CD14-positive monocyte (primary cell): ENCODE data around the gene NDUFA13. TPM values are rescaled to one million over a fixed set of nuclear protein-coding genes. Genes with fewer than 3 reads are reported as not detected.

Experiments used
- DNase-seq, 3 donors: peaks; one replicate each; pipeline ENCODE4 v3.0.0-alpha.2; 2011 to 2022
- H2AFZ ChIP-seq: 2 replicates; pipeline ENCODE4 v1.6.0; 2012; ENCODE audit warnings: mild to moderate bottlenecking, low read depth, low read length, inconsistent platforms; ENCODE audit not compliant: insufficient read depth, poor library complexity, severe bottlenecking
- H3K27ac ChIP-seq, 2 donors: 1 replicate in 1 of 2; 2 replicates in 1 of 2; pipeline ENCODE4 v1.5.1; 2012 to 2013; ENCODE audit warnings: low read length in 2 of 2, control low read depth in 1 of 2, inconsistent platforms in 1 of 2, low read depth in 1 of 2, mild to moderate bottlenecking in 1 of 2
- H3K27me3 ChIP-seq, 2 donors: one replicate each; pipeline versions ENCODE4 v1.6.0 to v1.6.1; 2011 to 2013; ENCODE audit warnings: low read length in 2 of 2; ENCODE audit not compliant: control insufficient read depth in 2 of 2, insufficient read depth in 2 of 2
- H3K36me3 ChIP-seq, 2 donors: replicated peaks in 1 of 2; 1 replicate in 1 of 2; 2 replicates in 1 of 2; pipeline versions ENCODE4 v1.5.1 to v1.6.1; 2012 to 2013; ENCODE audit warnings: low read length in 2 of 2, control low read depth in 1 of 2, inconsistent platforms in 1 of 2, mild to moderate bottlenecking in 1 of 2; ENCODE audit not compliant: insufficient read depth in 2 of 2, control insufficient read depth in 1 of 2
- H3K4me1 ChIP-seq, 2 donors: 1 replicate in 1 of 2; 2 replicates in 1 of 2; pipeline versions ENCODE4 v1.5.1 to v1.6.1; 2012 to 2013; ENCODE audit warnings: low read length in 2 of 2, control low read depth in 1 of 2, inconsistent platforms in 1 of 2, mild to moderate bottlenecking in 1 of 2, moderate library complexity in 1 of 2; ENCODE audit not compliant: insufficient read depth in 2 of 2, control insufficient read depth in 1 of 2
- H3K4me2 ChIP-seq: replicated peaks from 2 replicates; pipeline ENCODE3; 2012; ENCODE audit warnings: low read length, moderate library complexity, mild to moderate bottlenecking; ENCODE audit not compliant: poor library complexity, severe bottlenecking; ENCODE audit errors: extremely low read depth
- H3K4me3 ChIP-seq, 3 experiments: fragments of 200-600 bp in 1 of 3; sonication (generic) in 1 of 3; replicated peaks in 1 of 3; 1 replicate in 2 of 3; 2 replicates in 1 of 3; pipeline ENCODE4 v1.5.1; 2011 to 2013; ENCODE audit warnings: low read length in 3 of 3, mild to moderate bottlenecking in 3 of 3, control low read depth in 2 of 3, low read depth in 2 of 3, inconsistent platforms in 1 of 3, moderate library complexity in 1 of 3
- H3K79me2 ChIP-seq: 2 replicates; pipeline ENCODE4 v1.6.0; 2012; ENCODE audit warnings: mild to moderate bottlenecking, control low read depth, inconsistent platforms, low read length, moderate library complexity; ENCODE audit not compliant: insufficient read depth
- H3K9ac ChIP-seq: 2 replicates; pipeline ENCODE4 v1.6.0; 2017; ENCODE audit warnings: low read length, mild to moderate bottlenecking; ENCODE audit not compliant: insufficient read depth, poor library complexity, severe bottlenecking
- H3K9me3 ChIP-seq, 2 donors: replicated peaks in 1 of 2; 1 replicate in 1 of 2; 2 replicates in 1 of 2; pipeline versions ENCODE4 v1.5.1 to v1.6.1; 2012 to 2013; ENCODE audit warnings: low read length in 2 of 2, control low read depth in 1 of 2; ENCODE audit not compliant: control insufficient read depth in 1 of 2, insufficient read depth in 1 of 2
- H4K20me1 ChIP-seq: 2 replicates; pipeline ENCODE4 v1.6.0; 2012; ENCODE audit warnings: mild to moderate bottlenecking, low read length, control low read depth, moderate library complexity; ENCODE audit not compliant: insufficient read depth
- H3K27ac Mint-ChIP-seq, 7 donors: one replicate each; pipeline ENCODE4 v1.8.0; 2020; ENCODE audit warnings: mild to moderate bottlenecking in 7 of 7, mixed read lengths in 7 of 7, moderate library complexity in 6 of 7, inconsistent platforms in 2 of 7
- H3K27me3 Mint-ChIP-seq, 3 donors: one replicate each; pipeline ENCODE4 v1.8.0; 2021 to 2022; ENCODE audit warnings: low read depth in 3 of 3, mild to moderate bottlenecking in 3 of 3, mixed read lengths in 3 of 3, moderate library complexity in 3 of 3, inconsistent platforms in 1 of 3
- H3K36me3 Mint-ChIP-seq, 2 donors: one replicate each; pipeline ENCODE4 v1.8.0; 2020; ENCODE audit warnings: mixed read lengths in 2 of 2, inconsistent platforms in 1 of 2, mild to moderate bottlenecking in 1 of 2
- H3K4me1 Mint-ChIP-seq: one replicate; pipeline ENCODE4 v1.8.0; 2020; ENCODE audit warnings: mild to moderate bottlenecking, mixed read lengths
- H3K4me3 Mint-ChIP-seq, 2 donors: one replicate each; pipeline ENCODE4 v1.8.0; 2020; ENCODE audit warnings: mild to moderate bottlenecking in 2 of 2, mixed read lengths in 2 of 2, moderate library complexity in 1 of 2
- H3K9me3 Mint-ChIP-seq, 7 donors: one replicate each; pipeline ENCODE4 v1.8.0; 2020 to 2022; ENCODE audit warnings: mixed read lengths in 7 of 7, mild to moderate bottlenecking in 6 of 7, moderate library complexity in 6 of 7, inconsistent platforms in 2 of 7
- CTCF ChIP-seq: fragments of 200-600 bp; IDR thresholded peaks from one replicate; pipeline ENCODE4 v1.8.0; 2022; ENCODE audit warnings: antibody characterized with exemption, mild to moderate bottlenecking
- WGBS: methylation state at CpG from one replicate; pipeline ENCODE4 v1.1.5; 2013; ENCODE audit warnings: missing lambda C conversion rate; ENCODE audit not compliant: insufficient coverage; 5-methylcytosine and 5-hydroxymethylcytosine counted together
- intact Hi-C, 2 donors: fragments of 100-400 bp; cut with micrococcal nuclease; formaldehyde crosslinking; loops; one replicate each; pipeline versions ENCODE4 v1.15.0 to v1.15.1; 2023
- polyA plus RNA-seq, 3 donors: library from polyadenylated mRNA; depleted of rRNA in 1 of 3; unstranded in 2 of 3; stranded (reverse) in 1 of 3; fragments of 300-500 nt in 2 of 3; fragments of >200 nt in 1 of 3; fragmentation: Illumina TruSeq in 2 of 3; gene quantifications; 1 replicate in 2 of 3; 2 replicates in 1 of 3; pipeline ENCODE4 v1.2.3, GENCODE V29; 2012 to 2021

NDUFA13 gene
- polyA plus RNA-seq, 3 donors: 86.7 to 433 (median 361) TPM

GRCh38 chr19:19485161-19485997 lies 30.6 kb upstream of the NDUFA13 start:
- H3K9me3 ChIP-seq: no peaks in the 10 kb centered on the region
- Mint-ChIP-seq H3K27ac (peak overlapping the region in 4 of 7 donors; percentile 51 to 75 (median 65)), H3K4me1 (peaks cover 36% of the 10 kb centered on the region), H3K9me3 (no peaks in the 10 kb centered on the region), H3K36me3 (peaks cover 19 to 48% of the 10 kb centered on the region in 2 donors), H3K27me3 (peaks cover 0 to 4% (median 1%) of the 10 kb centered on the region in 3 donors), H3K4me3 (no peak overlapping the region)
- peak overlapping the region in 1 of 2 donors; percentile 94 for H3K27ac ChIP-seq
- no peak for TF ChIP-seq CTCF
- no peak overlapping the region for H2AFZ ChIP-seq
- H3K27me3 ChIP-seq: no peaks in the 10 kb centered on the region
- no peak for DNase-seq
- H3K36me3 ChIP-seq: peaks cover 23 to 51% of the 10 kb centered on the region in 2 donors
- WGBS: 80% methylated on average over 11 of the region's 15 CpGs
- no peak overlapping the region for H3K9ac ChIP-seq
- no peak overlapping the region for H3K4me2 ChIP-seq
- no peak overlapping the region for H3K4me3 ChIP-seq
- peaks cover 86% of the 10 kb centered on the region for H3K79me2 ChIP-seq
- intact Hi-C loops: loop anchor here in 1 of 2 donors (5.0 kb wide), 1 partner anchor 78 kb away; the partner anchor contains the start of gene GATAD2A
- peaks cover 42% of the 10 kb centered on the region for H4K20me1 ChIP-seq
- peaks cover 22 to 28% of the 10 kb centered on the region in 2 donors for H3K4me1 ChIP-seq

- no peak overlapping the region for H3K9ac ChIP-seq
- H4K20me1 ChIP-seq: peaks cover 40% of the 10 kb centered on the region
- no peak for TF ChIP-seq CTCF
- peaks cover 23 to 32% of the 10 kb centered on the region in 2 donors for H3K4me1 ChIP-seq
- intact Hi-C loops: loop anchor here in 1 of 2 donors (5.0 kb wide), 1 partner anchor 79 kb away; the partner anchor contains the start of gene GATAD2A
- peaks cover 39% of the 10 kb centered on the region for H3K4me1 Mint-ChIP-seq
- DNase-seq: no peak
- 100% methylated on average over 2 of the region's 5 CpGs for WGBS
- no peaks in the 10 kb centered on the region for H3K27me3 ChIP-seq
- no peaks in the 10 kb centered on the region for H3K9me3 ChIP-seq
- no peaks in the 10 kb centered on the region for H3K9me3 Mint-ChIP-seq
- no peak overlapping the region for H3K4me2 ChIP-seq
- H3K4me3 Mint-ChIP-seq: no peak overlapping the region
- H3K36me3 ChIP-seq: peaks cover 20 to 48% of the 10 kb centered on the region in 2 donors
- H3K36me3 Mint-ChIP-seq: peaks cover 19 to 48% of the 10 kb centered on the region in 2 donors
- H3K27ac Mint-ChIP-seq: peak overlapping the region in 3 of 7 donors; percentile 0 to 51 (median 46)
- H3K79me2 ChIP-seq: peaks cover 86% of the 10 kb centered on the region
- H2AFZ ChIP-seq: no peak overlapping the region
- H3K27ac ChIP-seq: peak overlapping the region in 1 of 2 donors; percentile 94
- H3K4me3 ChIP-seq: no peak overlapping the region
- peaks cover 0 to 4% (median 0%) of the 10 kb centered on the region in 3 donors for H3K27me3 Mint-ChIP-seq
These were observed 30.1 kb upstream of the NDUFA13 start for GRCh38 chr19:19485998-19486290.
